Measurements from ENCODE around the gene SH3YL1.

Gene SH3YL1

DNA sequence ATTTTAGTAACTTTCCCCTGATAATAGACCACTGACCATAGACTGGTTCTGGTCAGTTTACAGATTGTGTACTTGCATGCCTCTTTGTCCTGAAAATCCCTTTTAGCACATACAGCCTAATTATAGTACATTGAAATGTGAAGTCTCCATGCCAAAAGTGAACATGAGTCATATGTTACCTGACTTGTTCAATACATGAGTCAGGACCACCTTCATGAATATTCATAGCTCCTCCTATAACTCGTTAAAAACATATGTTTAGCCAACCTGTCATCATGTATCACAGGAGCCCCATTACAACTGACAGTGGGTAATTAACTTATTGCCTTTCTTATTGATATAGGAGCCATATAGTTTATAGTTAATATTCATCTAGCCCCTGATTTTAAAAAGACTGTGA, 78.6 kb downstream of the SH3YL1 start:
- TF ChIP-seq, protein P1, sequence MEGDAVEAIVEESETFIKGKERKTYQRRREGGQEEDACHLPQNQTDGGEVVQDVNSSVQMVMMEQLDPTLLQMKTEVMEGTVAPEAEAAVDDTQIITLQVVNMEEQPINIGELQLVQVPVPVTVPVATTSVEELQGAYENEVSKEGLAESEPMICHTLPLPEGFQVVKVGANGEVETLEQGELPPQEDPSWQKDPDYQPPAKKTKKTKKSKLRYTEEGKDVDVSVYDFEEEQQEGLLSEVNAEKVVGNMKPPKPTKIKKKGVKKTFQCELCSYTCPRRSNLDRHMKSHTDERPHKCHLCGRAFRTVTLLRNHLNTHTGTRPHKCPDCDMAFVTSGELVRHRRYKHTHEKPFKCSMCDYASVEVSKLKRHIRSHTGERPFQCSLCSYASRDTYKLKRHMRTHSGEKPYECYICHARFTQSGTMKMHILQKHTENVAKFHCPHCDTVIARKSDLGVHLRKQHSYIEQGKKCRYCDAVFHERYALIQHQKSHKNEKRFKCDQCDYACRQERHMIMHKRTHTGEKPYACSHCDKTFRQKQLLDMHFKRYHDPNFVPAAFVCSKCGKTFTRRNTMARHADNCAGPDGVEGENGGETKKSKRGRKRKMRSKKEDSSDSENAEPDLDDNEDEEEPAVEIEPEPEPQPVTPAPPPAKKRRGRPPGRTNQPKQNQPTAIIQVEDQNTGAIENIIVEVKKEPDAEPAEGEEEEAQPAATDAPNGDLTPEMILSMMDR (IDR thresholded peaks at IDR 0.05; ENCODE audit: low read depth, low read length, missing control alignments) = no peak
- DNase-seq (ENCODE audit: extremely low read depth, low read depth) = no peak
- H3K4me3 ChIP-seq (replicated peaks; ENCODE audit: low read depth, low read length) = no peak overlapping the region

DNA sequence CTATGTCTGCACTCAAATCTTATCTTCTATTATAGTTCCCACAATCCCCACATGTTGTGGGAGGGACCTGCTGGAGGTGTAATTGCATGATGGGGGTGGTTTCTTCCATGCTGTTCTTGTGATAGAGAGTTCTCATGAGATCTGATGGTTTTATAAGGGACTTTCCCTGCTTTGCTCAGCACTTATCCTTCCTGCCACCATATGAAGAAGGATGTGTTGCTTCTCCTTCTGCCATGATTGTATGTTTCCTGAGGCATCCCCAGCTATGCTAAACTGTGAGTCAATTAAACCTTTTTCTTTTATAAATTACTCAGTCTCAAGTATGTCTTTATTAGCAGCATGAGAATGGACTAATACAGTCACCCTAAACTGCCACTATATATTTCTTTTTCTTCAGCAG, 79.1 kb downstream of the SH3YL1 start:
- TF ChIP-seq, protein P1 (IDR thresholded peaks at IDR 0.05; ENCODE audit: low read depth, low read length, missing control alignments) = no peak
- DNase-seq (ENCODE audit: extremely low read depth, low read depth) = no peak
- no peak overlapping the region for H3K4me3 ChIP-seq (replicated peaks; ENCODE audit: low read depth, low read length)

DNA sequence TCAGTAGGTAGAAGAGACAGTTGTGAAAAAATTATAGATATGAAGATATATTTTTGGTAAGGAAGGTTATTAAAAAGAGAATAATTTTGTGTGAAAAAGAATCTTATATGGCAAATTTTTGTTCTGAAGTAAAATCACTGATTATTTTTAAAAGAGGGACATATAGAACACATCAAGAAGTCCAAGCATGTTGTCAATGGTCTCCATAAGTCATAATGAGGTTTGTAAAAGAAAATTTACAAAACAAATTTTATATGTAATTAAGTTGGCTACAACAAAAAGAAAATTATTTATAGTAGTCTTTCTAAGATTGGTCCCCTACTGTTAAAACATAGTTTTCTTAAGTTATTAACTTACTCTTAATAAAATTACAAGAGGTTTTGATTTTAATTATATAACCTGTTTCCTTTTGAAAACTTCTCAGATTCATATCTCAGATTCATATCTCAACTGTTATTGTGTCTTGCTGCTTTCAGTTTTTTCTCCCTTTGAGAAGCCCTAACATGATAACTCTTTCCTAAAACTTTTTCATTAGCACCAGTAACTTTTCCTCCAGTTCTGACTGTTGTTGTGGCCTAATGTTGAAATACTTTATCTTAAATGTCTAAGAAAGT, 81.2 kb downstream of the SH3YL1 start:
- DNase-seq (ENCODE audit: extremely low read depth, low read depth) = no peak
- TF ChIP-seq, protein P1 (IDR thresholded peaks at IDR 0.05; ENCODE audit: low read depth, low read length, missing control alignments) = no peak
- H3K4me3 ChIP-seq (replicated peaks; ENCODE audit: low read depth, low read length) = no peak overlapping the region

DNA sequence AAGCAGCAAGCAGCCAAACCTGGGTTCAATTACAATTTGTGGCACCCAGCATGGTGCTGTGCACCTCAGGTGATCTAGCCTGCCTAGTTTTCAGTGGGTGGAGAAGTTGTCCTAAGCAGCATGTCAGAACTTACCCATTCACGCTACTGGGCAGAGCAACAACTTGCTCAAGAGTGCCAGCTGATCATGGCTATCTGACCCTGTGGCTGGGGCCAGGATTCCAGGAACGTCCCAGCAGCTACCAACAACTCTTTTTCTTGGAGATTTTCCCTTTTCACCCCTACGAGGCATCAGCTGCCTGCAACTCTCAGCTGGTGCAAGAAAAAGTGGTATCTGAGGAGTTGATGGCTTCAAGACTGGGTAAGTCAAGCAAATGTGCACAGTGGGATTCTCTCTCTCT, 83.5 kb downstream of the SH3YL1 start:
- H3K4me3 ChIP-seq (replicated peaks; ENCODE audit: low read depth, low read length) = no peak overlapping the region
- TF ChIP-seq, protein P1 (IDR thresholded peaks at IDR 0.05; ENCODE audit: low read depth, low read length, missing control alignments) = no peak
- DNase-seq (ENCODE audit: extremely low read depth, low read depth) = no peak

DNA sequence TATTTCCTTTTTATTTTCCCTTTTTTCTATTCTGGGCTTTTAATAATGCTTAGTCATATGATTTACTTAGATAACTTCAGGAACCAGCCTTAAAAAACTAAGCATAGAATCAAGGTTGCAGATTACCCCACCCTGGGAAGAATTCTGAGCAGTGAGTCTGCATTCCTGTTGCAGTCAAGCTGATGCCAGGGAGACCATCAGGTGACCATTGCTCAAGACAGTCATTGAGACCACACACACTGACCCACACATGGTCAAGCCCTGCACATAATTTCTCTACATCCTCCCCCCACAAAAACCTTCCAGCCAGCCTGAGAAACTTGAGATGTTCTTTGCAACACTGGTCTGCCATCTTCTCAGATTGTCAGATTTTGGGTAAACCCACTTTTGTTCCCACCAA, 83.9 kb downstream of the SH3YL1 start:
- no peak for DNase-seq (ENCODE audit: extremely low read depth, low read depth)
- TF ChIP-seq, protein P1 (IDR thresholded peaks at IDR 0.05; ENCODE audit: low read depth, low read length, missing control alignments) = no peak
- H3K4me3 ChIP-seq (replicated peaks; ENCODE audit: low read depth, low read length) = no peak overlapping the region

DNA sequence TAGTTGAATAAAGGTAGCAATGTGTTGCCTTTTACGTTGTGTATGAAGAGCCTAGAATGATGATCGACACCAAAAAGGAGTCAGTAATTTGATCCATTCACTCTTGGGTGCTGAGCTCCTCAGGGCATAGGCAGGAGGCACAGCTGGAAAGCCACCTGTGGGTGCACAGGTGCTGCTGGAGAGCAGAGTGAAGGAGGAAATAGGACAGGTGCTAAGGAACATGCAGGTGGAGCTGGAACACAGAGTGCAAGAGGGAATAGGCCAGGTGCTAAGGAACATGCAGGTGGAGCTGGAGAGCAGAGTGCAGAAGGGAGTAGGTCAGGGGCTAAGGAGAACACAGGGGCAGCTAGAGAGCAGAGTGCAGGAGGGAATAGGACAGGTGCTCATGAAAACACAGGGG, 86.1 kb downstream of the SH3YL1 start:
- TF ChIP-seq, protein P1 (IDR thresholded peaks at IDR 0.05; ENCODE audit: low read depth, low read length, missing control alignments) = no peak
- DNase-seq (ENCODE audit: extremely low read depth, low read depth) = no peak
- no peak overlapping the region for H3K4me3 ChIP-seq (replicated peaks; ENCODE audit: low read depth, low read length)

DNA sequence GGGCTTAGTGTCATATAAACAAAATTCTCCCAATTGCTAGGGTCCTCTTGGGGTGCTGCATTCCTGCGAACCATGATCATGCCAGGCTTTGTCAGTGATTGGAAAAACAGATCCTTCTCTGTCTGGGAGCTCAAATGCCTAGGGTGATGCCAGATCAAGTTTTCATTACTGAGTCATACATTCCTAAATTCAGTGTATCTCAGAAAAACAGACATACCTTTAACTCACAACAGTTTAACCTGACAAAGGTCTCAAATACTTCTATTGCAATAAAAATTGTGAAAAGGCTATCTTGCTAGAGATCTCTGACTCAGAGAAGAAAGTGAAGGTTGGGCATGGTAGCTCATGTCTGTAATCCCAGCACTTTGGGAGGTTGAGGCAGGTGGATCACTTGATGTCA, 86.9 kb downstream of the SH3YL1 start:
- TF ChIP-seq, protein P1 (IDR thresholded peaks at IDR 0.05; ENCODE audit: low read depth, low read length, missing control alignments) = no peak
- H3K4me3 ChIP-seq (replicated peaks; ENCODE audit: low read depth, low read length) = no peak overlapping the region
- DNase-seq (ENCODE audit: extremely low read depth, low read depth) = no peak
